HUES6 (cell line): Measurements from ENCODE around the gene JOSD2.

Experiments
- H3K27ac ChIP-seq: 2 replicates; pipeline ENCODE4 v1.7.0; 2013; ENCODE audit warnings: low read depth, mild to moderate bottlenecking, low read length, inconsistent platforms
- H3K27me3 ChIP-seq: 2 replicates; pipeline ENCODE4 v1.6.1; 2013; ENCODE audit warnings: low read length; ENCODE audit not compliant: control insufficient read depth, insufficient read depth
- H3K36me3 ChIP-seq: 2 replicates; pipeline ENCODE4 v1.6.1; 2013; ENCODE audit warnings: low read length; ENCODE audit not compliant: control insufficient read depth, insufficient read depth
- H3K4me1 ChIP-seq: 2 replicates; pipeline ENCODE4 v1.6.1; 2013; ENCODE audit warnings: low read length; ENCODE audit not compliant: control insufficient read depth, insufficient read depth
- H3K4me3 ChIP-seq: 2 replicates; pipeline ENCODE4 v1.5.1; 2013; ENCODE audit warnings: low read depth, low read length
- H3K9ac ChIP-seq: one replicate; pipeline ENCODE4 v1.6.1; 2013; ENCODE audit warnings: mild to moderate bottlenecking, low read length
- H3K9me3 ChIP-seq: 2 replicates; pipeline ENCODE4 v1.6.1; 2013; ENCODE audit warnings: low read depth, low read length; ENCODE audit not compliant: control insufficient read depth, insufficient read depth

JOSD2 gene

GRCh38 chr19:50458396-50459066, 52.5 kb downstream of the JOSD2 start:
- Histone ChIP-seq H3K4me1 (no peaks in the 10 kb centered on the region), H3K36me3 (no peaks in the 10 kb centered on the region), H3K27me3 (peaks cover 2% of the 10 kb centered on the region; the same call in 1 of the 2 replicates), H3K9ac (no peak overlapping the region), H3K27ac (no peak overlapping the region), H3K9me3 (no peaks in the 10 kb centered on the region), H3K4me3 (no peak overlapping the region)

GRCh38 chr19:50457300-50457699, 53.7 kb downstream of the JOSD2 start:
- Histone ChIP-seq H3K36me3 (no peaks in the 10 kb centered on the region), H3K9ac (no peak overlapping the region), H3K4me3 (no peak overlapping the region), H3K27ac (no peak overlapping the region), H3K9me3 (no peaks in the 10 kb centered on the region), H3K27me3 (peaks cover 2% of the 10 kb centered on the region; the same call in 1 of the 2 replicates), H3K4me1 (no peaks in the 10 kb centered on the region)
